ENCODE results near the gene C3orf33. TPM values are rescaled to one million over a fixed set of nuclear protein-coding genes. Genes with fewer than 3 reads are reported as not detected.

C3orf33 gene
- total and polyA plus RNA-seq, 9 of the 15 experiments (the other 6 are each of a cell fraction or from before 2014, with no cell fraction given) = 4.1 to 10.2 (median 6.0) TPM

DNA sequence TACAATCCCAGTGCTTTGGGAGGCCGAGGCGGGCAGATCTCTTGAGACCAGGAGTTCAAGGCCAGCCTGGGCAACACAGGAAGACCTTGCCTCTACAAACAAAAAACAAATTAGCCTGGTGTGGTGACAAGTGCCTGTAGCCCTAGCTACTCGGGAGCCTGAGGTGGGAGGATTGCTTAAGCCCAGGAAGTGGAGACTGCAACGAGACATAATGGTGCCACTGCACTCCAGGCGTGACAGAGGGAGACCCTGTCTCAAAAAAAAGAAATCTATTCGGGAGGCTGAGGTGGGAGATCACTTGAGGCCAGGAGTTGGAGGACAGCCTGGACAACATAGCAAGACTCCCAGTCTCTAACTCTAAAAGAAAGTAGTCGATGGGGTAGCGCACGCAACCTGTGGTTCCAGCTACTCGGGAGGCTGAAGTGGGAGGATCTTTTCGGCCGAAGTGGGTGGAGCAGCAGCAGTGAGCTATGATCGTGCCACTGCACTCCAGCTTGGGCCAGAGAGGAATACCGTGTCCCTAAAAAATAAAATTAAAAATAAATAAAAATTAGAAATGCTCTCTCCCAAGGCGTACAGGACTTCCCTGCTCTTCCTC is 775 bp downstream of the C3orf33 start (continued):
- TF ChIP-seq, protein P1, sequence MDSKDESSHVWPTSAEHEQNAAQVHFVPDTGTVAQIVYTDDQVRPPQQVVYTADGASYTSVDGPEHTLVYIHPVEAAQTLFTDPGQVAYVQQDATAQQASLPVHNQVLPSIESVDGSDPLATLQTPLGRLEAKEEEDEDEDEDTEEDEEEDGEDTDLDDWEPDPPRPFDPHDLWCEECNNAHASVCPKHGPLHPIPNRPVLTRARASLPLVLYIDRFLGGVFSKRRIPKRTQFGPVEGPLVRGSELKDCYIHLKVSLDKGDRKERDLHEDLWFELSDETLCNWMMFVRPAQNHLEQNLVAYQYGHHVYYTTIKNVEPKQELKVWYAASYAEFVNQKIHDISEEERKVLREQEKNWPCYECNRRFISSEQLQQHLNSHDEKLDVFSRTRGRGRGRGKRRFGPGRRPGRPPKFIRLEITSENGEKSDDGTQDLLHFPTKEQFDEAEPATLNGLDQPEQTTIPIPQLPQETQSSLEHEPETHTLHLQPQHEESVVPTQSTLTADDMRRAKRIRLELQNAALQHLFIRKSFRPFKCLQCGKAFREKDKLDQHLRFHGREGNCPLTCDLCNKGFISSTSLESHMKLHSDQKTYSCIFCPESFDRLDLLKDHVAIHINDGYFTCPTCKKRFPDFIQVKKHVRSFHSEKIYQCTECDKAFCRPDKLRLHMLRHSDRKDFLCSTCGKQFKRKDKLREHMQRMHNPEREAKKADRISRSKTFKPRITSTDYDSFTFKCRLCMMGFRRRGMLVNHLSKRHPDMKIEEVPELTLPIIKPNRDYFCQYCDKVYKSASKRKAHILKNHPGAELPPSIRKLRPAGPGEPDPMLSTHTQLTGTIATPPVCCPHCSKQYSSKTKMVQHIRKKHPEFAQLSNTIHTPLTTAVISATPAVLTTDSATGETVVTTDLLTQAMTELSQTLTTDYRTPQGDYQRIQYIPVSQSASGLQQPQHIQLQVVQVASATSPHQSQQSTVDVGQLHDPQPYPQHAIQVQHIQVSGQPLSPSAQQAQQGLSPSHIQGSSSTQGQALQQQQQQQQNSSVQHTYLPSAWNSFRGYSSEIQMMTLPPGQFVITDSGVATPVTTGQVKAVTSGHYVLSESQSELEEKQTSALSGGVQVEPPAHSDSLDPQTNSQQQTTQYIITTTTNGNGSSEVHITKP (IDR thresholded peaks at IDR 0.05; ENCODE audit: partially characterized antibody) = peak; percentile 43
- TF ChIP-seq ZEB2 (IDR thresholded peaks at IDR 0.05) (peak; percentile 16; the same call in 1 of the 2 replicates), CBX5 (IDR thresholded peaks at IDR 0.05; ENCODE audit: borderline replicate concordance, low read depth) (no peak), KDM1A (IDR thresholded peaks at IDR 0.05) (peak in 1 of 2 experiments; percentile 38; a peak in 1 of 4 replicates), TFAM (CRISPR knock-in tag; conservative IDR thresholded peaks at IDR 0.05) (no peak), CEBPB (tag; IDR thresholded peaks at IDR 0.05) (peak; percentile 58), HDAC2 (IDR thresholded peaks at IDR 0.05) (no peak), ZKSCAN3 (CRISPR knock-in tag; IDR thresholded peaks at IDR 0.05) (no peak), MAFG (tag; conservative IDR thresholded peaks at IDR 0.05) (no peak), POLR2H (tag; IDR thresholded peaks at IDR 0.05; ENCODE audit: low read depth) (0 out of 2 replicates have a peak, but pooled peaks have one; percentile 5), FOXA3 (CRISPR knock-in tag; conservative IDR thresholded peaks at IDR 0.05 in 1 of 2, IDR thresholded peaks at IDR 0.05 in 1 of 2) (no peak), CEBPG (CRISPR knock-in tag; IDR thresholded peaks at IDR 0.05) (no peak; the same call in 1 of the 2 replicates), CEBPG (tag; conservative IDR thresholded peaks at IDR 0.05 in 1 of 2, IDR thresholded peaks at IDR 0.05 in 1 of 2) (peak; percentile 22 to 59; a peak in 2 of 4 replicates), NCOR1 (IDR thresholded peaks at IDR 0.05) (no peak), SMARCA5 (IDR thresholded peaks at IDR 0.05) (peak; percentile 75)
- TF ChIP-seq, protein P2, sequence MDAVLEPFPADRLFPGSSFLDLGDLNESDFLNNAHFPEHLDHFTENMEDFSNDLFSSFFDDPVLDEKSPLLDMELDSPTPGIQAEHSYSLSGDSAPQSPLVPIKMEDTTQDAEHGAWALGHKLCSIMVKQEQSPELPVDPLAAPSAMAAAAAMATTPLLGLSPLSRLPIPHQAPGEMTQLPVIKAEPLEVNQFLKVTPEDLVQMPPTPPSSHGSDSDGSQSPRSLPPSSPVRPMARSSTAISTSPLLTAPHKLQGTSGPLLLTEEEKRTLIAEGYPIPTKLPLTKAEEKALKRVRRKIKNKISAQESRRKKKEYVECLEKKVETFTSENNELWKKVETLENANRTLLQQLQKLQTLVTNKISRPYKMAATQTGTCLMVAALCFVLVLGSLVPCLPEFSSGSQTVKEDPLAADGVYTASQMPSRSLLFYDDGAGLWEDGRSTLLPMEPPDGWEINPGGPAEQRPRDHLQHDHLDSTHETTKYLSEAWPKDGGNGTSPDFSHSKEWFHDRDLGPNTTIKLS (IDR thresholded peaks at IDR 0.05; ENCODE audit: borderline replicate concordance, low read depth) = no peak
- TF ChIP-seq, protein P3, sequence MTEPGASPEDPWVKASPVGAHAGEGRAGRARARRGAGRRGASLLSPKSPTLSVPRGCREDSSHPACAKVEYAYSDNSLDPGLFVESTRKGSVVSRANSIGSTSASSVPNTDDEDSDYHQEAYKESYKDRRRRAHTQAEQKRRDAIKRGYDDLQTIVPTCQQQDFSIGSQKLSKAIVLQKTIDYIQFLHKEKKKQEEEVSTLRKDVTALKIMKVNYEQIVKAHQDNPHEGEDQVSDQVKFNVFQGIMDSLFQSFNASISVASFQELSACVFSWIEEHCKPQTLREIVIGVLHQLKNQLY (CRISPR knock-in tag; conservative IDR thresholded peaks at IDR 0.05) = no peak
- TF ChIP-seq, protein P4, sequence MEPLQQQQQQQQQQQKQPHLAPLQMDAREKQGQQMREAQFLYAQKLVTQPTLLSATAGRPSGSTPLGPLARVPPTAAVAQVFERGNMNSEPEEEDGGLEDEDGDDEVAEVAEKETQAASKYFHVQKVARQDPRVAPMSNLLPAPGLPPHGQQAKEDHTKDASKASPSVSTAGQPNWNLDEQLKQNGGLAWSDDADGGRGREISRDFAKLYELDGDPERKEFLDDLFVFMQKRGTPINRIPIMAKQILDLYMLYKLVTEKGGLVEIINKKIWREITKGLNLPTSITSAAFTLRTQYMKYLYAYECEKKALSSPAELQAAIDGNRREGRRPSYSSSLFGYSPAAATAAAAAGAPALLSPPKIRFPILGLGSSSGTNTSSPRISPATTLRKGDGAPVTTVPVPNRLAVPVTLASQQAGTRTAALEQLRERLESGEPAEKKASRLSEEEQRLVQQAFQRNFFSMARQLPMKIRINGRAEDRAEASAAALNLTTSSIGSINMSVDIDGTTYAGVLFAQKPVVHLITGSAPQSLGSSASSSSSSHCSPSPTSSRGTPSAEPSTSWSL (CRISPR knock-in tag; IDR thresholded peaks at IDR 0.05; ENCODE audit: borderline replicate concordance) = no peak
- TF ChIP-seq, protein P5, sequence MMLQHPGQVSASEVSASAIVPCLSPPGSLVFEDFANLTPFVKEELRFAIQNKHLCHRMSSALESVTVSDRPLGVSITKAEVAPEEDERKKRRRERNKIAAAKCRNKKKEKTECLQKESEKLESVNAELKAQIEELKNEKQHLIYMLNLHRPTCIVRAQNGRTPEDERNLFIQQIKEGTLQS (IDR thresholded peaks at IDR 0.05) = no peak
- TF ChIP-seq, protein P5 (CRISPR knock-in tag; conservative IDR thresholded peaks at IDR 0.05) = 0 out of 2 replicates have a peak, but pooled peaks have one; percentile 34
